ENCODE measurements around the gene PPTC7.

GRCh38 chr12:110546339-110546738, 36.8 kb downstream of the PPTC7 start:
- TF ChIP-seq, protein P1, sequence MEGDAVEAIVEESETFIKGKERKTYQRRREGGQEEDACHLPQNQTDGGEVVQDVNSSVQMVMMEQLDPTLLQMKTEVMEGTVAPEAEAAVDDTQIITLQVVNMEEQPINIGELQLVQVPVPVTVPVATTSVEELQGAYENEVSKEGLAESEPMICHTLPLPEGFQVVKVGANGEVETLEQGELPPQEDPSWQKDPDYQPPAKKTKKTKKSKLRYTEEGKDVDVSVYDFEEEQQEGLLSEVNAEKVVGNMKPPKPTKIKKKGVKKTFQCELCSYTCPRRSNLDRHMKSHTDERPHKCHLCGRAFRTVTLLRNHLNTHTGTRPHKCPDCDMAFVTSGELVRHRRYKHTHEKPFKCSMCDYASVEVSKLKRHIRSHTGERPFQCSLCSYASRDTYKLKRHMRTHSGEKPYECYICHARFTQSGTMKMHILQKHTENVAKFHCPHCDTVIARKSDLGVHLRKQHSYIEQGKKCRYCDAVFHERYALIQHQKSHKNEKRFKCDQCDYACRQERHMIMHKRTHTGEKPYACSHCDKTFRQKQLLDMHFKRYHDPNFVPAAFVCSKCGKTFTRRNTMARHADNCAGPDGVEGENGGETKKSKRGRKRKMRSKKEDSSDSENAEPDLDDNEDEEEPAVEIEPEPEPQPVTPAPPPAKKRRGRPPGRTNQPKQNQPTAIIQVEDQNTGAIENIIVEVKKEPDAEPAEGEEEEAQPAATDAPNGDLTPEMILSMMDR (conservative IDR thresholded peaks at IDR 0.05), result no peak
- TF ChIP-seq EZH2 (IDR thresholded peaks at IDR 0.05; ENCODE audit: low read depth), result no peak
